Measurements from ENCODE around the gene DYSF. TPM values are rescaled to one million over a fixed set of nuclear protein-coding genes. Genes with fewer than 3 reads are reported as not detected.

The DYSF gene
- polyA plus RNA-seq, 1 donor (not counting 4 experiments of a cell fraction or from before 2014, with no cell fraction given), result 8.2 TPM

- H3K4me2 ChIP-seq (ENCODE audit: control insufficient read depth, extremely low read depth, insufficient read depth, low read depth, low read length), result no peak overlapping the region
- dilution Hi-C loops (cut with MboI; ENCODE audit: extremely low pct_ligation_motif_present, low sequenced_read_pairs), result no loop called here
These were observed 76.8 kb downstream of the DYSF start for GRCh38 chr2:71530211-71530610.

GRCh38 chr2:71530641-71531332 is 77.4 kb downstream of the DYSF start:
- peak; percentile 63 to 76 (median 68) for TF ChIP-seq CTCF (optimal IDR thresholded peaks at IDR 0.05 in 1 of 3, IDR thresholded peaks at IDR 0.05 in 1 of 3, conservative IDR thresholded peaks at IDR 0.05 in 1 of 3; ENCODE audit: extremely low read depth in 1 of 3, insufficient read depth in 2 of 3, low read length in 3 of 3)
- no peak for TF ChIP-seq EZH2 (IDR thresholded peaks at IDR 0.05; ENCODE audit: low read length)
- Histone ChIP-seq H3K9me3 (ENCODE audit: control insufficient read depth, low read depth, low read length) (no peaks in the 10 kb centered on the region), H3K4me1 (ENCODE audit: control insufficient read depth, extremely low read depth, insufficient read depth, low read length) (peaks cover 24% of the 10 kb centered on the region), H3K4me2 (ENCODE audit: control insufficient read depth, extremely low read depth, insufficient read depth, low read depth, low read length) (no peak overlapping the region), H3K9me1 (ENCODE audit: control insufficient read depth, extremely low read depth, insufficient read depth, low read length) (no peaks in the 10 kb centered on the region), H3K27me3 (ENCODE audit: control insufficient read depth, extremely low read depth, insufficient read depth, low read length) (no peaks in the 10 kb centered on the region), H3K4me3 (ENCODE audit: control insufficient read depth in 2 of 3, extremely low read depth in 1 of 3, insufficient read depth in 2 of 3, low read depth in 1 of 3, low read length in 3 of 3) (no peak overlapping the region), H3K79me2 (ENCODE audit: control insufficient read depth, insufficient read depth, low read length) (no peaks in the 10 kb centered on the region), H3K27ac (ENCODE audit: control insufficient read depth, insufficient read depth, low read length) (peak overlapping the region; percentile 68), H4K20me1 (ENCODE audit: control insufficient read depth, extremely low read depth, insufficient read depth, low read length) (no peaks in the 10 kb centered on the region), H3K9ac (ENCODE audit: control insufficient read depth, extremely low read depth, insufficient read depth, low read length) (peak overlapping the region; percentile 24), H2AFZ (ENCODE audit: control insufficient read depth, low read length) (no peak overlapping the region), H3K36me3 (ENCODE audit: control insufficient read depth in 2 of 2, extremely low read depth in 1 of 2, insufficient read depth in 2 of 2, low read length in 2 of 2) (no peaks in the 10 kb centered on the region)
- dilution Hi-C loops (cut with MboI; ENCODE audit: extremely low pct_ligation_motif_present, low sequenced_read_pairs), result no loop called here
- DNase-seq (ENCODE audit: low read depth, low spot score), result peak; percentile 35
- FAIRE-seq, result peak; percentile 85

More at GRCh38 chr2:71530211-71530610, 76.8 kb downstream of the DYSF start:
- no peaks in the 10 kb centered on the region for H3K36me3 ChIP-seq (ENCODE audit: control insufficient read depth in 2 of 2, extremely low read depth in 1 of 2, insufficient read depth in 2 of 2, low read length in 2 of 2)
- H3K9me3 ChIP-seq (ENCODE audit: control insufficient read depth, low read depth, low read length), result no peaks in the 10 kb centered on the region
- no peak for FAIRE-seq
- H3K9me1 ChIP-seq (ENCODE audit: control insufficient read depth, extremely low read depth, insufficient read depth, low read length), result no peaks in the 10 kb centered on the region
- H3K4me3 ChIP-seq (ENCODE audit: control insufficient read depth in 2 of 3, extremely low read depth in 1 of 3, insufficient read depth in 2 of 3, low read depth in 1 of 3, low read length in 3 of 3), result no peak overlapping the region
- H4K20me1 ChIP-seq (ENCODE audit: control insufficient read depth, extremely low read depth, insufficient read depth, low read length), result no peaks in the 10 kb centered on the region
- H3K9ac ChIP-seq (ENCODE audit: control insufficient read depth, extremely low read depth, insufficient read depth, low read length), result no peak overlapping the region
- no peak for DNase-seq (ENCODE audit: low read depth, low spot score)
- no peaks in the 10 kb centered on the region for H3K79me2 ChIP-seq (ENCODE audit: control insufficient read depth, insufficient read depth, low read length)
- no peak overlapping the region for H2AFZ ChIP-seq (ENCODE audit: control insufficient read depth, low read length)
- H3K27me3 ChIP-seq (ENCODE audit: control insufficient read depth, extremely low read depth, insufficient read depth, low read length), result no peaks in the 10 kb centered on the region
- peaks cover 18% of the 10 kb centered on the region for H3K4me1 ChIP-seq (ENCODE audit: control insufficient read depth, extremely low read depth, insufficient read depth, low read length)
- no peak overlapping the region for H3K27ac ChIP-seq (ENCODE audit: control insufficient read depth, insufficient read depth, low read length)
- TF ChIP-seq EZH2 (IDR thresholded peaks at IDR 0.05; ENCODE audit: low read length), result no peak
- TF ChIP-seq CTCF (optimal IDR thresholded peaks at IDR 0.05 in 1 of 3, IDR thresholded peaks at IDR 0.05 in 1 of 3, conservative IDR thresholded peaks at IDR 0.05 in 1 of 3; ENCODE audit: extremely low read depth in 1 of 3, insufficient read depth in 2 of 3, low read length in 3 of 3), result no peak

All from keratinocyte (primary cell).